ENCODE data around the gene GPC6. TPM values are rescaled to one million over a fixed set of nuclear protein-coding genes. Genes with fewer than 3 reads are reported as not detected.

The GPC6 gene
- total RNA-seq, 2 experiments from 2014 or later = not detected

- no peaks in the 10 kb centered on the region for H3K9me3 ChIP-seq (ENCODE audit: low read length)
- ChIA-PET CTCF (ENCODE audit: unreplicated experiment) (no interaction called here), POLR2A (no interaction called here)
- intact Hi-C loops (cut with micrococcal nuclease; ENCODE audit: unreplicated experiment) = no loop called here
- H3K4me2 ChIP-seq (ENCODE audit: low read length) = no peak overlapping the region
- no peak for DNase-seq (ENCODE audit: low spot score)
- TF ChIP-seq CTCF (conservative IDR thresholded peaks at IDR 0.05; ENCODE audit: low read length) (no peak), EZH2phosphoT487 (IDR thresholded peaks at IDR 0.05; ENCODE audit: borderline replicate concordance, low read depth, low read length) (no peak)
- H3K27ac ChIP-seq (ENCODE audit: low read depth, low read length, poor library complexity, severe bottlenecking) = no peak overlapping the region
- H3K4me1 ChIP-seq (ENCODE audit: insufficient read depth, low read length, poor library complexity, severe bottlenecking) = no peaks in the 10 kb centered on the region
- H4K20me1 ChIP-seq (ENCODE audit: insufficient read depth, low read length) = no peaks in the 10 kb centered on the region
- BruUV-seq (replicated peaks) = no TSS peak
- no peaks in the 10 kb centered on the region for H3K9me2 ChIP-seq (ENCODE audit: insufficient read depth, low read length)
- no peak overlapping the region for H2AFZ ChIP-seq (ENCODE audit: low read length)
- H3K79me2 ChIP-seq (ENCODE audit: insufficient read depth, low read depth, low read length) = no peaks in the 10 kb centered on the region
- H3K36me3 ChIP-seq (ENCODE audit: insufficient read depth, low read length) = no peaks in the 10 kb centered on the region
- no peak overlapping the region for H3K4me3 ChIP-seq (ENCODE audit: low read depth, low read length, poor library complexity, severe bottlenecking)
Measured at GRCh38 chr13:93771227-93771626, 544.6 kb downstream of the GPC6 start.

DNA sequence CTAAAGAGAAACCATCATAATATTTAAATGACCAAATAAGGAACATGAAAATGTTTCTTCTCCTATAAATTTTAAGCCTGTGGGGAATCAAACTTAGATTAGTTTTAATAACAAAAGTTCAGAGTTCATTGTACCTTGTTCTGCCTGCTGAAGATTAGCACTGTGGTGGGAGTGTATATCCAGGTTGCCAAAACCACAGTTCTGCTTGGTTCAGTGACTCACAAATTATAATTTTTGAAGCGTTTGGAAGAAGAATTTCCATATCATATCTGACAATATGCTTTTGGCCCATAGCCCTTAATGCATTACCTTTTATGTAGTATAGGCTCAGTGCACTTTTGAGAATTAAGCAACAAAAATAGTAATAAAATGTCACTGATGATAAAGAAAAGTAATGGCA, 545.2 kb downstream of the GPC6 start:
- ChIA-PET POLR2A (no interaction called here), CTCF (ENCODE audit: unreplicated experiment) (no interaction called here)
- intact Hi-C loops (cut with micrococcal nuclease; ENCODE audit: unreplicated experiment) = no loop called here
- no peaks in the 10 kb centered on the region for H4K20me1 ChIP-seq (ENCODE audit: insufficient read depth, low read length)
- H3K27ac ChIP-seq (ENCODE audit: low read depth, low read length, poor library complexity, severe bottlenecking) = no peak overlapping the region
- TF ChIP-seq EZH2phosphoT487 (IDR thresholded peaks at IDR 0.05; ENCODE audit: borderline replicate concordance, low read depth, low read length) = no peak
- TF ChIP-seq CTCF (conservative IDR thresholded peaks at IDR 0.05; ENCODE audit: low read length) = no peak
- no peak overlapping the region for H2AFZ ChIP-seq (ENCODE audit: low read length)
- no peak for DNase-seq (ENCODE audit: low spot score)
- no peak overlapping the region for H3K4me3 ChIP-seq (ENCODE audit: low read depth, low read length, poor library complexity, severe bottlenecking)
- H3K36me3 ChIP-seq (ENCODE audit: insufficient read depth, low read length) = no peaks in the 10 kb centered on the region
- H3K79me2 ChIP-seq (ENCODE audit: insufficient read depth, low read depth, low read length) = no peaks in the 10 kb centered on the region
- H3K9me3 ChIP-seq (ENCODE audit: low read length) = no peaks in the 10 kb centered on the region
- H3K9me2 ChIP-seq (ENCODE audit: insufficient read depth, low read length) = no peaks in the 10 kb centered on the region
- no peak overlapping the region for H3K4me2 ChIP-seq (ENCODE audit: low read length)
- H3K4me1 ChIP-seq (ENCODE audit: insufficient read depth, low read length, poor library complexity, severe bottlenecking) = no peaks in the 10 kb centered on the region
- BruUV-seq (replicated peaks) = no TSS peak

GRCh38 chr13:93774506-93774905, 547.9 kb downstream of the GPC6 start:
- H2AFZ ChIP-seq (ENCODE audit: low read length) = no peak overlapping the region
- no peaks in the 10 kb centered on the region for H3K9me2 ChIP-seq (ENCODE audit: insufficient read depth, low read length)
- CTCF ChIA-PET (ENCODE audit: unreplicated experiment) = no interaction called here
- no peak overlapping the region for H3K4me2 ChIP-seq (ENCODE audit: low read length)
- no peaks in the 10 kb centered on the region for H3K79me2 ChIP-seq (ENCODE audit: insufficient read depth, low read depth, low read length)
- no peaks in the 10 kb centered on the region for H3K4me1 ChIP-seq (ENCODE audit: insufficient read depth, low read length, poor library complexity, severe bottlenecking)
- H4K20me1 ChIP-seq (ENCODE audit: insufficient read depth, low read length) = no peaks in the 10 kb centered on the region
- no peaks in the 10 kb centered on the region for H3K36me3 ChIP-seq (ENCODE audit: insufficient read depth, low read length)
- BruUV-seq (replicated peaks) = no TSS peak
- H3K4me3 ChIP-seq (ENCODE audit: low read depth, low read length, poor library complexity, severe bottlenecking) = no peak overlapping the region
- intact Hi-C loops (cut with micrococcal nuclease; ENCODE audit: unreplicated experiment) = no loop called here
- POLR2A ChIA-PET = no interaction called here
- no peak overlapping the region for H3K27ac ChIP-seq (ENCODE audit: low read depth, low read length, poor library complexity, severe bottlenecking)
- no peaks in the 10 kb centered on the region for H3K9me3 ChIP-seq (ENCODE audit: low read length)
- no peak for TF ChIP-seq EZH2phosphoT487 (IDR thresholded peaks at IDR 0.05; ENCODE audit: borderline replicate concordance, low read depth, low read length)
- TF ChIP-seq CTCF (conservative IDR thresholded peaks at IDR 0.05; ENCODE audit: low read length) = no peak
- DNase-seq (ENCODE audit: low spot score) = no peak

Measured in OCI-LY7 (cell line).